Prostate gland (tissue), 2 donors: ENCODE results near the gene PPP2R5C. TPM values are rescaled to one million over a fixed set of nuclear protein-coding genes. Genes with fewer than 3 reads are reported as not detected.
A peak's percentile ranks its signal among the peaks of the same experiment; 100 is the strongest.

Experiments used
- DNase-seq: peaks from one replicate; pipeline ENCODE4 v3.0.0-alpha.2; 2019; ENCODE audit warnings: low spot score
- H3K27ac ChIP-seq, 2 donors: fragments of 200-600 bp; sonication (generic); 2 replicates each; pipeline ENCODE4 v1.5.1; 2017 to 2019
- H3K27me3 ChIP-seq: fragments of 200-600 bp; sonication (generic); replicated peaks from 2 replicates; pipeline ENCODE4 v1.5.1; 2019; ENCODE audit not compliant: insufficient read depth
- H3K36me3 ChIP-seq, 2 donors: fragments of 200-600 bp; sonication (generic); 1 replicate in 1 of 2; 2 replicates in 1 of 2; pipeline versions ENCODE4 v1.5.1 to v1.8.1; 2017 to 2019
- H3K4me1 ChIP-seq: fragments of 200-600 bp; sonication (generic); replicated peaks from 2 replicates; pipeline ENCODE4 v1.5.1; 2019
- H3K4me3 ChIP-seq, 2 donors: fragments of 200-600 bp; sonication (generic); 2 replicates each; pipeline ENCODE4 v1.5.1; 2017 to 2019
- H3K9me3 ChIP-seq: fragments of 200-600 bp; sonication (generic); 2 replicates; pipeline ENCODE4 v1.5.1; 2017
- CTCF ChIP-seq, 4 experiments: fragments of 200-600 bp in 2 of 4; fragments of 450-650 bp in 2 of 4; sonication (generic) in 2 of 4; IDR thresholded peaks; 1 replicate in 3 of 4; 2 replicates in 1 of 4; pipeline ENCODE4 v1.5.1; 2016 to 2019; ENCODE audit warnings: antibody characterized with exemption in 4 of 4, mild to moderate bottlenecking in 2 of 4, moderate library complexity in 2 of 4
- POLR2A ChIP-seq: fragments of 450-650 bp; IDR thresholded peaks from one replicate; pipeline ENCODE4 v1.6.1; 2016; ENCODE audit warnings: antibody characterized with exemption, mild to moderate bottlenecking
- POLR2AphosphoS5 ChIP-seq: sonication (generic); formaldehyde crosslinking; IDR thresholded peaks from one replicate; pipeline ENCODE4 v1.6.1; 2017; ENCODE audit warnings: antibody characterized with exemption
- WGBS: methylation state at CpG from one replicate; pipeline ENCODE4 v1.1.5; 2018; 5-methylcytosine and 5-hydroxymethylcytosine counted together
- intact Hi-C: fragments of 100-400 bp; cut with DNase I; formaldehyde crosslinking; loops from one replicate; pipeline ENCODE4 v1.14.2; 2022
- total RNA-seq, 2 donors: library from RNA; depleted of rRNA; stranded (reverse); fragments of >200 nt; gene quantifications; one replicate each; pipeline ENCODE4 v1.1.0, GENCODE V29; 2016

PPP2R5C gene
- total RNA-seq, 2 donors from 2014 or later, result 67.8 to 96.2 TPM

DNA sequence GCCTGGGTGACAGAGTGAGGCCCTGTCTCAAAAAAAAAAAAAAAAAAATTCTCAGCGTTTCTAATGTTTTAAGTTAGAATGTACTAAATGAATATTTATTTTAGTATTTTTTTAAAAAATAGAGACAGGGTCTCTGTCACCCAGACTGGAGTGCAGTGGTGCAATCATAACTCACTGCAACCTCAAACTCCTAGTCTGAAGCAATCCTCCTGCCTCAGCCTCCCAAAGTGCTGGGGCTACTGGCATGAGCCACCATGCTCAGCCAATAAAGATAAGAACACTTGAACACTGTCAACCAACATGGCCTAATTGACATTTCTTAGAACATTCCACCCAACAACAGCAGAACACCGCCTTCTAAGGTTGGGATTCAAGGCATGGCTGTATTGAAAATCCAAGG, 197.8 kb downstream of the PPP2R5C start:
- H3K27me3 ChIP-seq, result no peaks in the 10 kb centered on the region
- no peak overlapping the region for H3K27ac ChIP-seq
- H3K36me3 ChIP-seq, result no peaks in the 10 kb centered on the region
- H3K9me3 ChIP-seq, result no peaks in the 10 kb centered on the region
- no peak for DNase-seq
- WGBS, result 78% methylated on average over 2 of the region's 2 CpGs
- no peaks in the 10 kb centered on the region for H3K4me1 ChIP-seq
- no peak overlapping the region for H3K4me3 ChIP-seq
- intact Hi-C loops, result loop anchor here (10.0 kb wide), 1 partner anchor 254 kb away; no protein-coding TSS in a partner anchor
- no peak for TF ChIP-seq CTCF (IDR thresholded peaks at IDR 0.05)
- TF ChIP-seq POLR2AphosphoS5, result no peak
- TF ChIP-seq POLR2A, result no peak

DNA sequence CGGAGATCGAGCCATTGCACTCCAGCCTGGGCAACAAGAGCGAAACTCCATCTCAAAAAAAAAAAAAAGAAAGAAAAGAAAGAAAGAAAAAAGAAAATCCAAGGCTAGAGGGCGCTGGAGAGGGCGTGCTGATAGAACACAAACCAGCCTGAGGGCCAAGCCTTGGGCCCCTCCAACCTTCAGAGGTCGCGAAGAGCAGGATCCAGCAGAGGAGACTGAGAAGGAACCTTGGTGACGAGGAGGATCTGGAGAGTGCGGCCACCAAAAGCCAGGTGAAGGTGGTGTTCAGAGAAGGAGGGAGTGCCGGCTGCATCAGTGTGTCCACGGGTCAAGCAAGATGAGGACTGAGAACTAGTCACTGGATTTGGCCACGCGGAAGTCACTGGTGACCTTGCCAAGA, 198.7 kb downstream of the PPP2R5C start:
- 54% methylated on average over 13 of the region's 13 CpGs for WGBS
- Histone ChIP-seq H3K9me3 (no peaks in the 10 kb centered on the region), H3K27ac (no peak overlapping the region), H3K4me1 (no peaks in the 10 kb centered on the region), H3K36me3 (no peaks in the 10 kb centered on the region), H3K27me3 (no peaks in the 10 kb centered on the region), H3K4me3 (no peak overlapping the region)
- no peak for TF ChIP-seq POLR2A
- intact Hi-C loops, result loop anchor here (5.0 to 10.0 kb wide), 2 partner anchors 127 to 355 kb away; partner anchors contain the start of genes HSP90AA1 and ZNF839
- DNase-seq, result no peak

GRCh38 chr14:101961011-101961721, 199.7 kb downstream of the PPP2R5C start:
- no peak overlapping the region for H3K4me3 ChIP-seq
- peak; percentile 54 to 89 (median 74) for TF ChIP-seq CTCF (IDR thresholded peaks at IDR 0.05)
- TF ChIP-seq POLR2AphosphoS5, result peak; percentile 59
- TF ChIP-seq POLR2A, result no peak
- H3K36me3 ChIP-seq, result no peaks in the 10 kb centered on the region
- H3K4me1 ChIP-seq, result no peaks in the 10 kb centered on the region
- no peaks in the 10 kb centered on the region for H3K27me3 ChIP-seq
- 37% methylated on average over 19 of the region's 19 CpGs for WGBS
- DNase-seq, result peak; percentile 69
- H3K27ac ChIP-seq, result no peak overlapping the region
- intact Hi-C loops, result loop anchor here (5.0 to 10.0 kb wide), 2 partner anchors 126 to 354 kb away; partner anchors contain the start of genes HSP90AA1 and ZNF839
- H3K9me3 ChIP-seq, result no peaks in the 10 kb centered on the region

DNA sequence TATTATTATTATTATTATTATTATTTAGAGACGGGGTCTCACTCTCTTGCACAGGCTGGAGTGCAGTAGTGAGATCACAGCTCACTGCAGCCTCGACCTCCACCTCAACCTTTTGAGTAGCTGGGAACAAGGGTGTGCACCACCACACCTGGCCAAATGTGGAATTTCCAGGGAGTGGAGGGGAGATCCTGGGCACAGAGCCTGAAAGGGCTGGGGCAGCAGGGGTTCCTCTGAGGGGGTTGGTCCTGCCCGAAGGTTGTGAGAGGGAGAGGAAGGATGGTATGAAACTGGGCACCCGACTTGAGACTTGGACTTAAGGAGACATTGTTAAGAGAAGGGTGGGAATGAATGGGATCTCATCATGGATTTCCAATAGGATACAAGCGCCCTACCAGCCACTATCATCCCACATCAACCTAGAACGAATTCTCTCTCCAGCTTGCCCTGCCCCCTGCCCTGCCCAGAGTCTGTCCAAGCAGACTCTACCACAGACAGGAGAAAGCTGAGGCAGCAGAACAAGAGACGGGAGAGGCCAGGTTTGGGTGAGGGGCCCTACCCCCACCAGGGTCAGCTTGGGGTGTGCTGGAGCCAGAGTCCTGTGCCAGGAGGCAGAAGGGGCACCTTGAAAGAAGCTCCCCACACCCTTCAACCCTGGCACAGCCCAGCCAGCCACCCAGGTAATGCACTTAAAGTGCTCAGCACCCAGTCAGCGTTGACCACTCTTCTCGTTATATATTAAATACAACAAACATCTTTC, 200.4 kb downstream of the PPP2R5C start:
- Histone ChIP-seq H3K27me3 (no peaks in the 10 kb centered on the region), H3K36me3 (no peaks in the 10 kb centered on the region), H3K4me3 (no peak overlapping the region), H3K4me1 (no peaks in the 10 kb centered on the region), H3K27ac (peak overlapping the region in 1 of 2 donors; percentile 31), H3K9me3 (no peaks in the 10 kb centered on the region)
- DNase-seq, result no peak
- intact Hi-C loops, result loop anchor here (5.0 to 10.0 kb wide), 2 partner anchors 125 to 353 kb away; partner anchors contain the start of genes HSP90AA1 and ZNF839
- WGBS, result 84% methylated on average over 9 of the region's 9 CpGs
- TF ChIP-seq POLR2AphosphoS5 (no peak), POLR2A (no peak), CTCF (IDR thresholded peaks at IDR 0.05) (no peak)

- no peaks in the 10 kb centered on the region for H3K36me3 ChIP-seq
- intact Hi-C loops, result loop anchor here (5.0 to 10.0 kb wide), 2 partner anchors 125 to 352 kb away; partner anchors contain the start of genes HSP90AA1 and ZNF839
- 49% methylated on average over 5 of the region's 5 CpGs for WGBS
- TF ChIP-seq POLR2AphosphoS5 (no peak), CTCF (IDR thresholded peaks at IDR 0.05) (no peak), POLR2A (no peak)
- H3K27me3 ChIP-seq, result no peaks in the 10 kb centered on the region
- H3K4me3 ChIP-seq, result no peak overlapping the region
- no peaks in the 10 kb centered on the region for H3K9me3 ChIP-seq
- no peak for DNase-seq
- H3K4me1 ChIP-seq, result no peaks in the 10 kb centered on the region
- H3K27ac ChIP-seq, result peak overlapping the region in 1 of 2 donors; percentile 31
These were observed 201.0 kb downstream of the PPP2R5C start for GRCh38 chr14:101962503-101962874.
